ENCODE data around the gene SLC1A5. TPM values are rescaled to one million over a fixed set of nuclear protein-coding genes. Genes with fewer than 3 reads are reported as not detected.
"Not testable (repeated sequence)": the region's sequence is repeated elsewhere in the genome, so short reads cannot be mapped to it uniquely, and the experiment has no call there.

The SLC1A5 gene
- total and polyA plus RNA-seq, 2 experiments from 2014 or later: 43.0 to 63.6 TPM

DNA sequence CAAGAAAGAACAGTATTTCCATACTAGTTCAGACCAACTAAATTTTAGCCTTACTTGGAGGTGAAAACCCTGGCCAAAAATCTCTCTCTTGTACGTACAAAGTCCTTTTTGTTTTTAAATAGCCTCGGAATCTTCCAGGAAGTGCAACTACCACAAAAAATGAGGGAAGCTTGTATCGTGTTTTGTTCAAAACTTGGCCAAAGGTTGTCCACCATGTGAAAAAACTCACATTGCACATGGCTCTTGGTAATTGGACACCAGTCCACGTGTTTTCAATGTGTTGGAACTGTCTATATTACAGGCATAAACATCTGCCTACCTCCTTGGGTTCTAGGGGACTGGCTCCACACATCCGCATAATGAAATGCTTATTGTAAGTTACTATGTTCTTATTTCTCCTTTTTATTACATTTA lies 27.0 kb downstream of the SLC1A5 start:
- DNase-seq (ENCODE audit: low read depth in 1 of 2, low spot score in 1 of 2): peak in 1 of 2 donors; percentile 81
- H3K27me3 ChIP-seq: no peaks in the 10 kb centered on the region
- no peaks in the 10 kb centered on the region for H3K36me3 ChIP-seq

DNA sequence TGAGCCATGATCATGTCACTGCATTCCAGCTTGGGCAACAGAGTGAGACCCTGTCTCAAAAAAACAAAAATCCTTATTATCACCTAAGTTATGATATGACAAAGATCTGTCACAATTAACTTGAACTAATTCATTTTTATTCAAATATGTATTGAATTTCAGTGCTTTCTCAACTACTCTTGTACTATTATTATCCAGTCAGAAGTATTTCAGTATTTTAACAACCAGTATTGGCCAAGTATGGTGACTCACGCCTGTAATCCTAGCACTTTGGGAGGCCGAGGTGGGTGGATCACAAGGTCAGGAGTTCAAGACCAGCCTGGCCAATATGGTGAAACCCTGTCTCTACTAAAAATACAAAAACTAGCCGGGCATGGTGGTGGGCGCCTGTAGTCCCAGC lies 27.5 kb downstream of the SLC1A5 start:
- DNase-seq (ENCODE audit: low read depth in 1 of 2, low spot score in 1 of 2): peak in 1 of 2 donors; percentile 38
- not testable (repeated sequence) for H3K27me3 ChIP-seq; H3K4me1 ChIP-seq (ENCODE audit: low read depth)

More for the DNA sequence above, 27.0 kb downstream of the SLC1A5 start:
- no peak overlapping the region for H3K27ac ChIP-seq
- H3K4me1 ChIP-seq (ENCODE audit: low read depth): no peaks in the 10 kb centered on the region
- no peak overlapping the region for H3K4me3 ChIP-seq
- TF ChIP-seq, protein P1, sequence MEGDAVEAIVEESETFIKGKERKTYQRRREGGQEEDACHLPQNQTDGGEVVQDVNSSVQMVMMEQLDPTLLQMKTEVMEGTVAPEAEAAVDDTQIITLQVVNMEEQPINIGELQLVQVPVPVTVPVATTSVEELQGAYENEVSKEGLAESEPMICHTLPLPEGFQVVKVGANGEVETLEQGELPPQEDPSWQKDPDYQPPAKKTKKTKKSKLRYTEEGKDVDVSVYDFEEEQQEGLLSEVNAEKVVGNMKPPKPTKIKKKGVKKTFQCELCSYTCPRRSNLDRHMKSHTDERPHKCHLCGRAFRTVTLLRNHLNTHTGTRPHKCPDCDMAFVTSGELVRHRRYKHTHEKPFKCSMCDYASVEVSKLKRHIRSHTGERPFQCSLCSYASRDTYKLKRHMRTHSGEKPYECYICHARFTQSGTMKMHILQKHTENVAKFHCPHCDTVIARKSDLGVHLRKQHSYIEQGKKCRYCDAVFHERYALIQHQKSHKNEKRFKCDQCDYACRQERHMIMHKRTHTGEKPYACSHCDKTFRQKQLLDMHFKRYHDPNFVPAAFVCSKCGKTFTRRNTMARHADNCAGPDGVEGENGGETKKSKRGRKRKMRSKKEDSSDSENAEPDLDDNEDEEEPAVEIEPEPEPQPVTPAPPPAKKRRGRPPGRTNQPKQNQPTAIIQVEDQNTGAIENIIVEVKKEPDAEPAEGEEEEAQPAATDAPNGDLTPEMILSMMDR (IDR thresholded peaks at IDR 0.05; ENCODE audit: low read depth, low read length): no peak
- no peaks in the 10 kb centered on the region for H3K9me3 ChIP-seq (ENCODE audit: low read depth)

DNA sequence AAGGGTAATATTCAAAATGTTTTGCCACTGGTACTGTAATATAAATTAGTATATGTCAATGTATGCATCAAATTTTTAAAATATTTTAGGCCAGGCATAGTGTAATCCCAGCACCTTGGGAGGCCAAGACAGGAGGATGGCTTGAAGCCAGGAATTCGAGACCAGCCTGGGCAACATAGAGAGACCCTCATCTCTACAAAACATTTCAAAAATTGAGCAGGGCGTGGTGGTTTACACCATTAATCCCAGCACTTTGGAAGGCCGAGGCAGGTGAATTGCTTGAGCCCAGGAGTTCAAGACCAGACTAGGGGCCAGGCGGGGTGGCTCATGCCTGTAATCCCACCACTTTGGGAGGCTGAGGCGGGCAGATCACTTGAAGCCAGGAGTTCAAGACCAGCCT lies 28.0 kb downstream of the SLC1A5 start:
- TF ChIP-seq, protein P1 (IDR thresholded peaks at IDR 0.05; ENCODE audit: low read depth, low read length): no peak
- no peak overlapping the region for H3K4me3 ChIP-seq
- no peaks in the 10 kb centered on the region for H3K27me3 ChIP-seq
- no peak overlapping the region for H3K27ac ChIP-seq
- H3K36me3 ChIP-seq: peaks cover 2% of the 10 kb centered on the region
- H3K9me3 ChIP-seq (ENCODE audit: low read depth): no peaks in the 10 kb centered on the region
- DNase-seq (ENCODE audit: low read depth in 1 of 2, low spot score in 1 of 2): no peak
- H3K4me1 ChIP-seq (ENCODE audit: low read depth): no peaks in the 10 kb centered on the region

More for the DNA sequence above, 27.5 kb downstream of the SLC1A5 start:
- not testable (repeated sequence) for H3K27ac ChIP-seq; H3K36me3 ChIP-seq; H3K9me3 ChIP-seq (ENCODE audit: low read depth); H3K4me3 ChIP-seq

DNA sequence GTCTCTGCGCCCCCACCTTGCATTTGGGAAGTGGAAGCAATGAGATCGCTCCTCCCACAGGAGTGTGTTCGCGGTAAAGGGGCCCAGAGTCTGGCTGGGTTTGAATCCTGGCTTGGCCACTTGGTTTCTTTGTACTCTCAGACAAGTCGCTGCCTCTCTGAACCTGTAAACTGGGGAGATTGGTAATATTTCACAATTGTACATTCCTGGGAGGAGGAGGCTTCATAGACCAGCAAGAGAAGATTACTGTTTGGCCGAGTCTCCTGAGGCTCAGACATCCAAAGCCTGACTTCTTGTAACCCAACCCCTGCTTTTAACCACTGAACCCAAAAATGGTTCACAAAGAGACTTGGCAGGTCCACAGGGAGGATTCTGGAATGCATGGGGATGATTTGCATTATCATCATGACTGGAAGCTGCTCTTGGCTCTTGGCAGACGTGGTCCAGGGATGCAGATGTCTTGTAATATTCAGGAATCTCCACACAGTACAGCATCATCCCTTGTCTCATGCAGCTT lies 28.5 kb downstream of the SLC1A5 start:
- no peak overlapping the region for H3K27ac ChIP-seq
- TF ChIP-seq, protein P1 (IDR thresholded peaks at IDR 0.05; ENCODE audit: low read depth, low read length): no peak

DNA sequence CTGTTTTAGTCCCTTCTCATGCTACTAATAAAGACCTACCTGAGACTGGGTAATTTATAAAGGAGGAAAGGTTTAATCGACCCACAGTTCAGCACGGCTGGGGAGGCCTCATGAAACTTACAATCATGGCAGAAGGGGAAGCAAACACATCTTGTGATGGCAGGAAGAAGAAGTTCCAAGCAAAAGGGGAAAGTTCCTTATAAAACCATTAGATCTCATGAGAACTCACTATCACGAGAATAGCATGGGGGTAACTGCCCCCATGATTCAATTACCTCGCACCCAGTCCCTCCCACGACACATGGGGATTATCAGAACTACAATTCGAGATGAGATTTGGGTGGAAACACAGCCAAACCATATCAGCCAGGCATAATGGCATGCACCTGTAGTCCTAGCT lies 29.2 kb downstream of the SLC1A5 start:
- Histone ChIP-seq H3K4me1 (ENCODE audit: low read depth) (no peaks in the 10 kb centered on the region), H3K36me3 (peaks cover 2% of the 10 kb centered on the region), H3K9me3 (ENCODE audit: low read depth) (no peaks in the 10 kb centered on the region), H3K27me3 (no peaks in the 10 kb centered on the region), H3K27ac (no peak overlapping the region), H3K4me3 (no peak overlapping the region)
- TF ChIP-seq, protein P1 (IDR thresholded peaks at IDR 0.05; ENCODE audit: low read depth, low read length): no peak
- DNase-seq (ENCODE audit: low read depth in 1 of 2, low spot score in 1 of 2): no peak

More for the DNA sequence above, 28.5 kb downstream of the SLC1A5 start:
- Histone ChIP-seq H3K9me3 (ENCODE audit: low read depth) (no peaks in the 10 kb centered on the region), H3K4me1 (ENCODE audit: low read depth) (no peaks in the 10 kb centered on the region), H3K4me3 (no peak overlapping the region), H3K36me3 (peaks cover 2% of the 10 kb centered on the region), H3K27me3 (no peaks in the 10 kb centered on the region)
- peak in 1 of 2 donors; percentile 94 for DNase-seq (ENCODE audit: low read depth in 1 of 2, low spot score in 1 of 2)

DNA sequence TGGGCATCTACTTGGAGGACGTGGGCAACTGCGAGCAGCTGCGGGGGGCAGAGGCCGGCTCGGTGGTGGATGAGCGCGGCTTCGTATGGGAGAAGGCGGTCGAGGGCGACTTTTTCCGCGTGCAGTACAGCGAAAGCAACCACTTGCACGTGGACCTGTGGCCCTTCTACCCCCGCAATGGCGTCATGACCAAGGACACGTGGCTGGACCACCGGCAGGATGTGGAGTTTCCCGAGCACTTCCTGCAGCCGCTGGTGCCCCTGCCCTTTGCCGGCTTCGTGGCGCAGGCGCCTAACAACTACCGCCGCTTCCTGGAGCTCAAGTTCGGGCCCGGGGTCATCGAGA lies 31.9 kb downstream of the SLC1A5 start:
- no peak overlapping the region for H3K4me3 ChIP-seq
- H3K4me1 ChIP-seq (ENCODE audit: low read depth): no peaks in the 10 kb centered on the region
- H3K9me3 ChIP-seq (ENCODE audit: low read depth): no peaks in the 10 kb centered on the region
- H3K27me3 ChIP-seq: no peaks in the 10 kb centered on the region
- H3K36me3 ChIP-seq: peaks cover 2% of the 10 kb centered on the region
- no peak for DNase-seq (ENCODE audit: low read depth in 1 of 2, low spot score in 1 of 2)
- H3K27ac ChIP-seq: no peak overlapping the region
- TF ChIP-seq, protein P1 (IDR thresholded peaks at IDR 0.05; ENCODE audit: low read depth, low read length): no peak

All from cardiac muscle cell (in vitro differentiated cells and primary cell).